ENCODE data around the gene PARD3B.

Gene PARD3B

GRCh38 chr2:205411558-205411957, 866.3 kb downstream of the PARD3B start:
- ATAC-seq (ENCODE audit: insufficient read depth, low read depth) (no peak), DNase-seq (no peak)
- Histone ChIP-seq H3K4me3 (ENCODE audit: low read depth in 1 of 2, low read length in 2 of 2) (no peak overlapping the region), H3K79me2 (ENCODE audit: insufficient read depth, low read length) (no peaks in the 10 kb centered on the region), H3K4me1 (ENCODE audit: insufficient read depth, low read length) (no peaks in the 10 kb centered on the region), H4K20me1 (ENCODE audit: insufficient read depth, low read length) (no peaks in the 10 kb centered on the region), H3K27ac (ENCODE audit: low read length) (no peak overlapping the region), H3K36me3 (ENCODE audit: insufficient read depth, low read length) (no peaks in the 10 kb centered on the region), H2AFZ (ENCODE audit: low read depth, low read length) (no peak overlapping the region), H3K9me3 (ENCODE audit: insufficient read depth, low read length, severe bottlenecking) (no peaks in the 10 kb centered on the region), H3K4me2 (ENCODE audit: insufficient read depth, low read length) (no peak overlapping the region), H3K27me3 (ENCODE audit: insufficient read depth, low read length, poor library complexity) (no peaks in the 10 kb centered on the region), H3K9ac (ENCODE audit: low read depth, low read length) (no peak overlapping the region)
- no peak for TF ChIP-seq CTCF (IDR thresholded peaks at IDR 0.05; ENCODE audit: borderline replicate concordance, extremely low read depth, low read length, poor library complexity, severe bottlenecking)
- no peak for TF ChIP-seq EZH2 (IDR thresholded peaks at IDR 0.05; ENCODE audit: borderline replicate concordance, low read depth, low read length, severe bottlenecking)

DNA sequence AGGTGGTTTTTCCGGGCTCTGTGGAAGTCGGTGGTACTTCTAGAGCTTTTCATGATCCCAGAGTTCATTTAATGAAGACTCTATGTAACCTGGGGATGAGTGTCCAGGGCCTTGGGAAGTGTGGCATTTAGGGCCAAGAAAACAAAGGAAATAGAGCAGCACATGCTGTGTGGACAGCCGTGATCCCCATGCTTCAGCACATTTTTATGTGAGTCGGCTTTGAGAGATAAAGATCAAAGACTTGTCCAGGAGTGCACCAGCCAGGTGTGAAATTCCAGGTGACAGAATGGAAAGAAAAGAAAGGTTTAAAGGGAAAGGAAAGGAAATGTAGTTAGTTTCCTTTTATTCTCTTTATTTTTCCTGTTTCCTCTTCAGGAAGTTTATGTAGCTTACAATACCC, 879.1 kb downstream of the PARD3B start:
- Histone ChIP-seq H3K27me3 (ENCODE audit: insufficient read depth, low read length, poor library complexity) (no peaks in the 10 kb centered on the region), H2AFZ (ENCODE audit: low read depth, low read length) (no peak overlapping the region), H3K27ac (ENCODE audit: low read length) (no peak overlapping the region), H3K4me3 (ENCODE audit: low read depth in 1 of 2, low read length in 2 of 2) (no peak overlapping the region), H3K4me1 (ENCODE audit: insufficient read depth, low read length) (no peaks in the 10 kb centered on the region), H3K4me2 (ENCODE audit: insufficient read depth, low read length) (no peak overlapping the region), H3K79me2 (ENCODE audit: insufficient read depth, low read length) (no peaks in the 10 kb centered on the region), H3K9me3 (ENCODE audit: insufficient read depth, low read length, severe bottlenecking) (no peaks in the 10 kb centered on the region), H3K36me3 (ENCODE audit: insufficient read depth, low read length) (no peaks in the 10 kb centered on the region), H4K20me1 (ENCODE audit: insufficient read depth, low read length) (no peaks in the 10 kb centered on the region), H3K9ac (ENCODE audit: low read depth, low read length) (no peak overlapping the region)
- no peak for TF ChIP-seq CTCF (IDR thresholded peaks at IDR 0.05; ENCODE audit: borderline replicate concordance, extremely low read depth, low read length, poor library complexity, severe bottlenecking)
- DNase-seq (no peak), ATAC-seq (ENCODE audit: insufficient read depth, low read depth) (no peak)

GRCh38 chr2:205425102-205425501, 879.8 kb downstream of the PARD3B start:
- DNase-seq (no peak), ATAC-seq (ENCODE audit: insufficient read depth, low read depth) (no peak)
- no peaks in the 10 kb centered on the region for H3K4me1 ChIP-seq (ENCODE audit: insufficient read depth, low read length)
- H3K9ac ChIP-seq (ENCODE audit: low read depth, low read length): no peak overlapping the region
- H2AFZ ChIP-seq (ENCODE audit: low read depth, low read length): no peak overlapping the region
- H3K4me2 ChIP-seq (ENCODE audit: insufficient read depth, low read length): no peak overlapping the region
- no peaks in the 10 kb centered on the region for H3K79me2 ChIP-seq (ENCODE audit: insufficient read depth, low read length)
- no peak overlapping the region for H3K4me3 ChIP-seq (ENCODE audit: low read depth in 1 of 2, low read length in 2 of 2)
- H3K9me3 ChIP-seq (ENCODE audit: insufficient read depth, low read length, severe bottlenecking): no peaks in the 10 kb centered on the region
- H4K20me1 ChIP-seq (ENCODE audit: insufficient read depth, low read length): no peaks in the 10 kb centered on the region
- no peaks in the 10 kb centered on the region for H3K36me3 ChIP-seq (ENCODE audit: insufficient read depth, low read length)
- no peaks in the 10 kb centered on the region for H3K27me3 ChIP-seq (ENCODE audit: insufficient read depth, low read length, poor library complexity)
- TF ChIP-seq CTCF (IDR thresholded peaks at IDR 0.05; ENCODE audit: borderline replicate concordance, extremely low read depth, low read length, poor library complexity, severe bottlenecking) (no peak), EZH2 (IDR thresholded peaks at IDR 0.05; ENCODE audit: borderline replicate concordance, low read depth, low read length, severe bottlenecking) (no peak)
- no peak overlapping the region for H3K27ac ChIP-seq (ENCODE audit: low read length)

- Histone ChIP-seq H3K9me3 (ENCODE audit: insufficient read depth, low read length, severe bottlenecking) (no peaks in the 10 kb centered on the region), H3K79me2 (ENCODE audit: insufficient read depth, low read length) (no peaks in the 10 kb centered on the region), H3K9ac (ENCODE audit: low read depth, low read length) (no peak overlapping the region), H3K27me3 (ENCODE audit: insufficient read depth, low read length, poor library complexity) (no peaks in the 10 kb centered on the region), H2AFZ (ENCODE audit: low read depth, low read length) (no peak overlapping the region), H3K36me3 (ENCODE audit: insufficient read depth, low read length) (no peaks in the 10 kb centered on the region), H3K4me1 (ENCODE audit: insufficient read depth, low read length) (no peaks in the 10 kb centered on the region), H3K4me2 (ENCODE audit: insufficient read depth, low read length) (no peak overlapping the region), H4K20me1 (ENCODE audit: insufficient read depth, low read length) (no peaks in the 10 kb centered on the region), H3K4me3 (ENCODE audit: low read depth in 1 of 2, low read length in 2 of 2) (no peak overlapping the region), H3K27ac (ENCODE audit: low read length) (no peak overlapping the region)
- TF ChIP-seq CTCF (IDR thresholded peaks at IDR 0.05; ENCODE audit: borderline replicate concordance, extremely low read depth, low read length, poor library complexity, severe bottlenecking) (no peak), EZH2 (IDR thresholded peaks at IDR 0.05; ENCODE audit: borderline replicate concordance, low read depth, low read length, severe bottlenecking) (no peak)
- DNase-seq (no peak), ATAC-seq (ENCODE audit: insufficient read depth, low read depth) (no peak)
Measured at GRCh38 chr2:205427112-205427511, 881.8 kb downstream of the PARD3B start.

All from DND-41 (cell line).